Smooth muscle cell (in vitro differentiated cells): Measurements from ENCODE around the gene NCOA3. TPM values are rescaled to one million over a fixed set of nuclear protein-coding genes. Genes with fewer than 3 reads are reported as not detected.

Experiments
- DNase-seq: peaks from one replicate; lab custom pipeline; 2025; ENCODE audit not compliant: unreplicated experiment; lab: John Stamatoyannopoulos, UW
- H2AFZ ChIP-seq: fragments of 200-600 bp; sonication (generic); 2 replicates; pipeline ENCODE4 v1.6.0; 2016; ENCODE audit warnings: antibody characterized with exemption, low read depth, mild to moderate bottlenecking
- H3F3A ChIP-seq: fragments of 200-600 bp; sonication (generic); 2 replicates; pipeline ENCODE4 v1.6.0; 2017; ENCODE audit warnings: antibody characterized with exemption, low read depth
- H3K27ac ChIP-seq: fragments of 200-600 bp; sonication (generic); 2 replicates; pipeline ENCODE4 v1.5.1; 2016; ENCODE audit warnings: low read depth, mild to moderate bottlenecking
- H3K27me3 ChIP-seq: fragments of 200-600 bp; sonication (generic); 2 replicates; pipeline ENCODE4 v1.6.1; 2016; ENCODE audit warnings: low read depth, mild to moderate bottlenecking
- H3K36me3 ChIP-seq: fragments of 200-600 bp; sonication (generic); 2 replicates; pipeline ENCODE4 v1.5.1; 2016; ENCODE audit warnings: low read depth
- H3K4me1 ChIP-seq: fragments of 200-600 bp; sonication (generic); 2 replicates; pipeline ENCODE4 v1.5.1; 2016; ENCODE audit warnings: low read depth
- H3K4me2 ChIP-seq: fragments of 200-600 bp; sonication (generic); 2 replicates; pipeline ENCODE4 v1.6.0; 2016; ENCODE audit warnings: mild to moderate bottlenecking
- H3K4me3 ChIP-seq: fragments of 200-600 bp; sonication (generic); 2 replicates; pipeline ENCODE4 v1.5.1; 2016; ENCODE audit warnings: mild to moderate bottlenecking
- H3K79me2 ChIP-seq: fragments of 200-600 bp; sonication (generic); 2 replicates; pipeline ENCODE4 v1.6.0; 2016; ENCODE audit warnings: low read depth, mild to moderate bottlenecking
- H3K9ac ChIP-seq: fragments of 200-600 bp; sonication (generic); 2 replicates; pipeline ENCODE4 v1.6.0; 2016; ENCODE audit warnings: low read depth
- H3K9me3 ChIP-seq: fragments of 200-600 bp; sonication (generic); replicated peaks from 2 replicates; pipeline ENCODE4 v1.5.1; 2016; ENCODE audit warnings: low read depth
- H4K20me1 ChIP-seq: fragments of 200-600 bp; sonication (generic); 2 replicates; pipeline ENCODE4 v1.6.0; 2016; ENCODE audit warnings: low read depth
- CTCF ChIP-seq: fragments of 200-600 bp; sonication (generic); IDR thresholded peaks from 2 replicates; pipeline ENCODE4 v1.5.1; 2017; ENCODE audit warnings: borderline replicate concordance, mild to moderate bottlenecking, antibody characterized with exemption; ENCODE audit not compliant: insufficient read depth, poor library complexity, severe bottlenecking
- WGBS: methylation state at CpG from one replicate; pipeline ENCODE4 v1.1.7; 2016; ENCODE audit warnings: low lambda C conversion rate; 5-methylcytosine and 5-hydroxymethylcytosine counted together
- polyA plus RNA-seq: library from polyadenylated mRNA; unstranded; fragments of >200 nt; fragmentation: Nextera tagmentation; extraction: Ambion mirVana; gene quantifications from 2 replicates; pipeline ENCODE4 v1.2.1, GENCODE V29; 2016
- total RNA-seq: library from RNA; depleted of rRNA; stranded (reverse); fragments of >200 nt; gene quantifications from 2 replicates; pipeline ENCODE4 v1.2.3, GENCODE V29; 2014

Gene NCOA3
- total and polyA plus RNA-seq, 2 experiments from 2014 or later: 6.0 to 28.4 TPM

- Histone ChIP-seq H4K20me1 (no peaks in the 10 kb centered on the region), H3K79me2 (no peaks in the 10 kb centered on the region)
- DNase-seq: no peak
These were observed 198.6 kb downstream of the NCOA3 start for GRCh38 chr20:47700327-47700726.

GRCh38 chr20:47701612-47702011, 199.9 kb downstream of the NCOA3 start:
- Histone ChIP-seq H3K36me3 (no peaks in the 10 kb centered on the region), H3K4me2 (no peak overlapping the region), H3K79me2 (no peaks in the 10 kb centered on the region), H4K20me1 (no peaks in the 10 kb centered on the region), H3K9me3 (no peaks in the 10 kb centered on the region), H3K9ac (peak overlapping the region; percentile 17), H3K4me3 (no peak overlapping the region), H3K27me3 (no peaks in the 10 kb centered on the region), H3K27ac (peak overlapping the region; percentile 74), H2AFZ (no peak overlapping the region), H3K4me1 (no peaks in the 10 kb centered on the region), H3F3A (no peaks in the 10 kb centered on the region)
- 44% methylated on average over 15 of the region's 15 CpGs for WGBS
- no peak for TF ChIP-seq CTCF
- DNase-seq: peak; percentile 15

More at GRCh38 chr20:47700327-47700726, 198.6 kb downstream of the NCOA3 start:
- Histone ChIP-seq H3K4me1 (no peaks in the 10 kb centered on the region), H2AFZ (no peak overlapping the region), H3K27me3 (no peaks in the 10 kb centered on the region), H3F3A (no peaks in the 10 kb centered on the region), H3K4me2 (no peak overlapping the region), H3K9me3 (no peaks in the 10 kb centered on the region), H3K4me3 (no peak overlapping the region), H3K9ac (no peak overlapping the region), H3K27ac (no peak overlapping the region), H3K36me3 (no peaks in the 10 kb centered on the region)
- WGBS: 75% methylated on average over 7 of the region's 7 CpGs
- TF ChIP-seq CTCF: no peak

- Histone ChIP-seq H3K27ac (no peak overlapping the region), H3K4me1 (no peaks in the 10 kb centered on the region), H3K27me3 (no peaks in the 10 kb centered on the region), H4K20me1 (peaks cover 4% of the 10 kb centered on the region), H3K4me3 (no peak overlapping the region), H3K9me3 (no peaks in the 10 kb centered on the region), H3F3A (no peaks in the 10 kb centered on the region), H3K4me2 (no peak overlapping the region), H3K79me2 (no peaks in the 10 kb centered on the region), H3K36me3 (no peaks in the 10 kb centered on the region), H3K9ac (no peak overlapping the region), H2AFZ (no peak overlapping the region)
- 81% methylated on average over 5 of the region's 5 CpGs for WGBS
- no peak for TF ChIP-seq CTCF
- no peak for DNase-seq
These were observed 202.1 kb downstream of the NCOA3 start for GRCh38 chr20:47703748-47704147.

GRCh38 chr20:47704746-47705496, 203.2 kb downstream of the NCOA3 start:
- Histone ChIP-seq H4K20me1 (peaks cover 4% of the 10 kb centered on the region), H3K36me3 (no peaks in the 10 kb centered on the region), H3K9me3 (no peaks in the 10 kb centered on the region), H2AFZ (no peak overlapping the region), H3K4me1 (no peaks in the 10 kb centered on the region), H3F3A (no peaks in the 10 kb centered on the region), H3K4me3 (no peak overlapping the region), H3K27me3 (no peaks in the 10 kb centered on the region), H3K79me2 (no peaks in the 10 kb centered on the region), H3K4me2 (peak overlapping the region; percentile 18), H3K9ac (no peak overlapping the region), H3K27ac (no peak overlapping the region)
- WGBS: 57% methylated on average over 15 of the region's 15 CpGs
- DNase-seq: no peak
- no peak for TF ChIP-seq CTCF
